ENCODE data around the gene PHACTR1.

GRCh38 chr6:12719017-12719416, 2.5 kb downstream of the PHACTR1 start:
- TF ChIP-seq AFF4 (CRISPR knock-in tag; IDR thresholded peaks at IDR 0.05; ENCODE audit: borderline replicate concordance) = no peak
- no peak for TF ChIP-seq CTCF (IDR thresholded peaks at IDR 0.05)
- no peak for TF ChIP-seq USF2 (CRISPR knock-in tag; IDR thresholded peaks at IDR 0.05)

All from WTC11 (cell line).